Kidney epithelial cell (primary cell): ENCODE measurements around the gene PIGH. TPM values are rescaled to one million over a fixed set of nuclear protein-coding genes. Genes with fewer than 3 reads are reported as not detected.

ENCODE experiments used
- DNase-seq: peaks from one replicate; pipeline ENCODE4 v3.0.0-alpha.2; 2010; ENCODE audit warnings: low read depth
- H3K27me3 ChIP-seq: 2 replicates; pipeline ENCODE4 v1.6.0; 2011; ENCODE audit warnings: low read length; ENCODE audit not compliant: control insufficient read depth, insufficient read depth
- H3K36me3 ChIP-seq: 2 replicates; pipeline ENCODE4 v1.5.1; 2011; ENCODE audit warnings: low read length; ENCODE audit not compliant: control insufficient read depth, insufficient read depth
- H3K4me3 ChIP-seq: 2 replicates; pipeline ENCODE4 v1.5.1; 2011; ENCODE audit warnings: low read depth, mild to moderate bottlenecking, control low read depth, low read length
- CTCF ChIP-seq: IDR thresholded peaks from 2 replicates; pipeline ENCODE4 v1.5.1; 2011; ENCODE audit warnings: mild to moderate bottlenecking, moderate library complexity, low read length, control low read depth, inconsistent platforms; ENCODE audit not compliant: insufficient read depth, poor library complexity, severe bottlenecking
- total RNA-seq: library from RNA; depleted of rRNA; stranded (reverse); fragments of >200 nt; gene quantifications from 2 replicates; pipeline ENCODE4 v1.2.3, GENCODE V29; 2015

The PIGH gene
- total RNA-seq, 1 donor from 2014 or later, result 27.1 TPM

GRCh38 chr14:67572608-67573007 is 27.5 kb downstream of the PIGH start:
- Histone ChIP-seq H3K27me3 (no peaks in the 10 kb centered on the region), H3K4me3 (no peak overlapping the region), H3K36me3 (no peaks in the 10 kb centered on the region)
- no peak for DNase-seq
- no peak for TF ChIP-seq CTCF

GRCh38 chr14:67571991-67572323 is 28.1 kb downstream of the PIGH start:
- no peaks in the 10 kb centered on the region for H3K27me3 ChIP-seq
- DNase-seq, result no peak
- TF ChIP-seq CTCF, result no peak
- no peak overlapping the region for H3K4me3 ChIP-seq
- H3K36me3 ChIP-seq, result no peaks in the 10 kb centered on the region

- no peak overlapping the region for H3K4me3 ChIP-seq
- H3K36me3 ChIP-seq, result no peaks in the 10 kb centered on the region
- TF ChIP-seq CTCF, result peak; percentile 90
- no peak for DNase-seq
- H3K27me3 ChIP-seq, result no peaks in the 10 kb centered on the region
These were observed 28.6 kb downstream of the PIGH start for GRCh38 chr14:67571275-67571990.

GRCh38 chr14:67570453-67570852 is 29.6 kb downstream of the PIGH start:
- no peaks in the 10 kb centered on the region for H3K27me3 ChIP-seq
- no peaks in the 10 kb centered on the region for H3K36me3 ChIP-seq
- no peak overlapping the region for H3K4me3 ChIP-seq
- DNase-seq, result no peak
- no peak for TF ChIP-seq CTCF

GRCh38 chr14:67569651-67570290 is 30.3 kb downstream of the PIGH start:
- DNase-seq, result no peak
- no peak for TF ChIP-seq CTCF
- Histone ChIP-seq H3K36me3 (no peaks in the 10 kb centered on the region), H3K4me3 (no peak overlapping the region), H3K27me3 (no peaks in the 10 kb centered on the region)

GRCh38 chr14:67569011-67569650 is 30.9 kb downstream of the PIGH start:
- Histone ChIP-seq H3K4me3 (no peak overlapping the region), H3K27me3 (no peaks in the 10 kb centered on the region), H3K36me3 (no peaks in the 10 kb centered on the region)
- no peak for DNase-seq
- no peak for TF ChIP-seq CTCF
